HG03432 (cell line): ENCODE results near the gene CACYBP.

Experiments used
- ATAC-seq: cut with Tn5 transposase; IDR thresholded peaks from one replicate; pipeline ENCODE4 v1.9.1; 2021; ENCODE audit warnings: mild to moderate bottlenecking, moderate library complexity; ENCODE audit not compliant: unreplicated experiment

The CACYBP gene

DNA sequence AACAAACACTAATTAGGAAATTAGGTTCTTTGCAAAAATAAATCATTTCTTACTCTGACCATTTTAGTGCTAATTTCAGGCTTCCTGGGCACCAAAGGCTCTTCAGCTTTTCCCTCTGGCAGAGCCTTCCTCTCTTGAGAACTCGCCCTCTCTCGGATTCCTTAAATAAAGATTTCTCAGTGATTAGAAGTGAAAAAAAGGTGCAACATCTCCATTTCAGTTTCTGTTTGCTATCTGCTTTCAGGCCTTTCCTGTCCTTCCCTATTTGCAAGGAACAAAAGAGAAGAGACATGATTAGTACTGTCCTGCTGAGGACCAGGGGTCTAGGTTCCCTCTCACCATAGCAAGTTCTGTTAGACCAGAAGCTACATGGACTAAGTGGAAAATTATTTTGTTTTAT lies 27.8 kb upstream of the CACYBP start:
- no peak for ATAC-seq

DNA sequence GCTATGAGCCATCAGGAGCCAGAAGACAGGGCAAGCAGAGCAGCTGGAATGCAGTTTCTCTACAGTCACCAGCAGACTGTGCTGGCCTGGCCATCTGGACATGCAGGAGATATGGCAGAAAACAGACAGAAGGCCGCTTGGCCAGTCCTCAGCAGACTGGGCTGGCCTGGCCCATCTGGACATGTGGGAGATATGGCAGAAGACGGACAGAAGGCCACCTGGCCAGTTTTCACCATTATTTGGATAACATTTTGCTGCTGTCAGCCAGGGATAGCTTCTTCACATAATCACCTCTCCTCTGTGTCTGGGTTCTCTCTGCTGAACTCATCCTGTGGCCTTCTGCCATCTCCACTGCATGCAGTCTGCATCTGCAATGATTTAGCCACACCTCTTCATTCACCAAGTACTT lies 25.0 kb upstream of the CACYBP start:
- ATAC-seq: no peak

DNA sequence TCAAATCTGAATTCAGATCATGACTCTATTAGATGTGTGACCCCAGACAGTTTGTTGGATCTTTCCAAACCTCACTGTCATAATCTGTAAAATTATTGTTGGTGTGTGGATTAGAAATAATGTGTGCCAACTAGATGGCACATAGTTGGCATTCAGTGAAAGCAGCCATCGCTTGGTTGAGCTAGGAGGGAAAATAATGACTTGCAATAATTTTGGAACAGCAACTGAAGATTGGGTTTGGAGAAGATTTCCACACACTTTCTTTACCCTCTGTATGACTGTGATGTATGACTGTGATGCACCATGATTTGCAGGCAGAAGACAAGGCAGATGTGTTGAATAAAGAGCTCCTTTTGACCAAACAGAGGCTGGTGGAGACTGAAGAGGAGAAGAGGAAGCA lies 24.0 kb upstream of the CACYBP start:
- ATAC-seq: no peak

DNA sequence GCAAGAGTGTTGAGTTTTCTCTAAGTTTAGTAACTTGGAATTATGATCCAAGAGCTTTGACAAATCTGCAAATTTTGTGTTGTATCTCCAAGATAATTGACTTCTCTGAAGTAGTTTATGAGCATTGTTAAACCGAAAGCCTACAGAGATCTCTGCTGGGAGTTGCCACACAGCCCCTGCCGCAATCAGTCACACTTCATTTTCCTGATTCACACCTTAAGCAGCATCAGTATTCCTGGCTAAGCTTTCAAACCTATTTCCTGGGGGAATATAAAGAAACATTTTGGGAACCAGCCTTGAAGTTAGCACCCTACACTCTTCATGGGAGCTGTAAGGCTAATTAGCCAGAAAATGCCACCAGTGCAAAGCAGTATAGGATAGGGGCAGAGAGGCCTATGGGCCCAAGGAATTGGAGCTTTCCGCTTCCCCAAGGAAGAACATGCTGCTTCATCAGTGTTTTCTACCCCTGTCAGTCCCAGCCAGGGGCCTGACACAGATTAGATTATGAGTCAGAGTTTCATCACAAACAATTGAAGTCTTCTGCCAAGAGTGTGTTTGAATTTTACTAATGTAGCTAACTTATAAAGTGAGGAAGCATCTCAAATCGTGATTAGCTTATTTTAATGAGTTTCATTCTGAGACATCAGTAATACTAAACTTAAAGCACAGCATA lies 23.2 kb upstream of the CACYBP start:
- no peak for ATAC-seq

DNA sequence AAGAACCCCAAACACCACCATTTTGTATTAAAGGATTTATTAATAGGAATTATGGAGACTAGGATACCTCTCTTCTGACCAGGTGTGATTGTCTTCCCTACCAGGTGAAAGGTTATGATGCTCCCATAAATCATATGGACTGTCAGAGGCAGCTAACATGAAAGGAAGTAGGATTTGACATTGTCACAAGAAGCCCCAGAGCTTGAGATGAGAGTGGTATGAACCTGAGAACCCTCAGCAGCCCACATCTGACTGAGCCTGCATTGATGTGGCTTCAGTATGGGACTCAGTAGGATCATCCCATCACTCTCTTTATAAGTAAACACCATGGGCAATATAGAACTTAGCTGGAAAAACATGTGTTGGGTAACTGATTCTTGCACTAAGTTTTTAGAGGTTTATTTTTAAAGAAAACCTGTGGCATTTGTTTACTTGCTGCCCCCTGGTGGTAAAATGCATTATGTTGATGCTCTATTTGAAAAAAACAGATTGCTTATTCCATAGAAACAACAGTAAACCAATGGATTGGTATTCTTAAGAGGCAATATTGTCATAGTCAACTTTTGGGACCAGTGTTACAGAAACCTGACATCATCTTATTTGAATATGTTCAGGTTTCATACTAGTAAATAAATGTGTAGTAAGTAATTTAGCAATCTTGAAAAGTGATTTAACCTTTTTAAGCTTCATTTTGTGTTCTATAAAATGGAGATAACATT lies 16.6 kb upstream of the CACYBP start:
- ATAC-seq: no peak

DNA sequence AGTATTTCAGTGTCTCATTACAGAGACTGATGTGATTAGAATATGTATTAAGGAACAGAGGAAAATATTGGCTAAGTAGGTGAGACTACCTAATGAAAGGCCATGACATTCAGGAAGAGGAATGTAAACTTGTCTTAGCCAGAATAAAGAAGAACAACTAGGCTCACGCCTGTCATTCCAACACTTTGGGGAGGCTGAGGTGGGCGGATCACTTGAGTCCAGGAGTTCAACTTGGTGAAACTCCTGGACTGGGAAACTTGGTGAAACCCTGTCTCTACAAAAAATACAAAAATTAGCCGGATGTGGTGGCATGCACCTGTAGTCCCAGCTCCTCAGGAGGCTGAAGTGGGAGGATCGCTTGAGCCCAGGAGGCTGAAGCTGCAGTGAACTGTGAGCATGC lies 14.8 kb upstream of the CACYBP start:
- no peak for ATAC-seq

DNA sequence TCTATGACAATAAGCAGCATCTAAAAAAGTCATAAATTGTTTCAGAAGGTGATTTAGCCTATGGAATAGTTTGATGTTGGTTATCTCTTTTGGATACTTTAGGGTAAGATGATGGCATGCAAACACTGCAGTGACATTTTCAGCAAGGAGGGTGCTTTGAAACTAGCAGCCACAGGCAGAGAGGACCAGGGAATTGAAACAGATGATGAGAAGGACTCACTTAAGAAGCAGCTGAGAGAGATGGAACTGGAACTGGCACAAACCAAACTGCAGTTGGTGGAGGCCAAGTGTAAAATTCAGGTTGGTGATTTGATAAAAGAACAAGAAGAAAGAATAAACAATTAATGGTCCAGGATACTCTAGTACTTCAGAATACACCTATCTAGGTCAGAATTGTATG lies 11.2 kb upstream of the CACYBP start:
- no peak for ATAC-seq

DNA sequence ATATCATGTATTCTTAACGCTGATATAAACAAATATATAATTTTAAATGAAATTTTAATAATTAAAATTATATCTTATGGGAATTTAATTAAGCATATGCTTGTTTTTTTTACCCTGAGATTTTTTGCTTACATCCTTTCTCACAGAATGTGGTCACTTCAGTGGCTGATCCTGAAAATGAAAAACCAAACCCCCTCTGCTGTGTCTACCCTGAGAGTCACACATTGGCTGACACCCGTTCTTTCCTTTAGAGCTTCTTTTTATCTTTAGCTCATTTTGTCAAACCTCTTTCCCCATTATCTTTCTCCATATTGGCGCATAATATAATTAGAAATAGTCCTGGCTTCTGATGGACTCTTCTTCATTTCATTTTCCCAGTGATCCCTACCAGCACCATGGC lies 10.8 kb upstream of the CACYBP start:
- ATAC-seq: peak; percentile 68

DNA sequence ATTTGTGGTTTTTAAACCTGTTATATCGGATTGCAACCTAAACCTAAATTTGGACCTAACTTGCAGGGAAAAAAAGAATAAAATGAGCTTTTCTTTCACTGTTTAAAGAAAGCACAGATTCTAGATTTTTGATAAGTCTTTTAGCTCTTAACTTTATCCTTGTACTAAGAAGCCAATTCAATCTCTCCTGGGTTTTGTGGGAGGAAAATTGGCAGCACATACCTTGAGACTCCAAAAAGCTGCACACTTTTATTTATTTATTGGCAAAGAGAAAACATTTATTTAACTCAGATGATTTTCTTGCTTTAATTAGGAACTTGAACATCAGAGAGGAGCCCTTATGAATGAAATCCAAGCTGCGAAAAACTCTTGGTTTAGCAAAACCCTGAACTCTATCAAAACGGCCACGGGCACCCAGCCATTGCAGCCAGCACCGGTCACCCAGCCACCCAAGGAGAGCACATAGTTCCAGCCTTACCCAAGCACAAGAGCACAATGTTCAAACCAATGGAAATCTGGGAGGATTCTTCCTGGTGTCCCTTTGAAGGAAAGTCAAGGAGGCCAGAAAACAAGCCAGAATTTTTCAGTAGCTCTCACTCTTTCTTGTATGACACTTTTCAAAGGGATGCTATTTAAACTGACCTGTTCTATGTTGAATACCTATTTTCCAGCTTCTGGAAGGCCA lies 10.1 kb upstream of the CACYBP start:
- no peak for ATAC-seq

DNA sequence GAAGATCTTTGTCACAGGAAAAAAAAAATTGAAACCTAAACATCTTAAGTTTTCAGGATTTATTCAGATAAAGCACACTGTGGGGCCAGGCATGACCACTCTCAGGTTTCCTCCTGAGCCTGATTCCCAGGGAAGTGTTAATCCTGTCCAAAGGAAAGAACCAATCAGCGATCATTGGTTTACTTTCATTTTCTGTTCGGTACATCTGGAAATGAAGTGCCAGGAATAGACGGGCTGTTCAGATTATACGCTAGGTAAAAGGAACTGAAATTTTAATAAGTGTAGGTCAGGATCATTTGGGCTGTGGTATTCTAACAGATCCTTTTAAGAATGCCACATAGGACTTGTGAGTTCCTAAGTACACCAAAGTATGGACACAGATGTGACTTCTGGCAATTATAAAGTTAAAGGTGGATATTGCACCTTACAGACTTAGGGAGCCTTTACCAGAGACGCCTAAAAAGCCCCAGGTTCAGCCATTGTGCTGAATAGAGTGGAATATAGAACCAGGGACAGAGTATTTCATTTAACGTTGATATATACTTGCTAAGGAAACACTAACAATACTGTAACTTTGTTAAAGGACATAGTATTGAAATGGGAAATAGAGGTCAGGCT lies 9.3 kb upstream of the CACYBP start:
- peak; percentile 53 for ATAC-seq

DNA sequence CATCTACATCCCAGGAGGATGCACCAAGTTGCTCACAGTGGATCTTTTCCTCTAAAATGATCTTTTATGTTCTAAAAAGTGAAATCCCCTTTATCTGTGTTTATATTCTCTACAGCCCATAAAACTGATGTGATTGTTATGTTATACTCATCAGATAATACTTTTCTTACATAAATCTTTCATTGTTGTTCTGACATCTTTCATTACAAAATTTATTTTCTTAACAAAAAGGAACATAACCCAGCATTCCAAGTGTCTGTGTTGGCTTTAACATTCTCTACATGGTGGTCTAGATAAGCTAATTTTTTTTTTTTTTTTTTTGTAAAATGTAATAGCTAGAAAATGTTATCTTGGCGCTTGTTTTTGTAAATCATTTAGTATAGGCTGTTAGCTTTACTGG lies 8.3 kb upstream of the CACYBP start:
- no peak for ATAC-seq

DNA sequence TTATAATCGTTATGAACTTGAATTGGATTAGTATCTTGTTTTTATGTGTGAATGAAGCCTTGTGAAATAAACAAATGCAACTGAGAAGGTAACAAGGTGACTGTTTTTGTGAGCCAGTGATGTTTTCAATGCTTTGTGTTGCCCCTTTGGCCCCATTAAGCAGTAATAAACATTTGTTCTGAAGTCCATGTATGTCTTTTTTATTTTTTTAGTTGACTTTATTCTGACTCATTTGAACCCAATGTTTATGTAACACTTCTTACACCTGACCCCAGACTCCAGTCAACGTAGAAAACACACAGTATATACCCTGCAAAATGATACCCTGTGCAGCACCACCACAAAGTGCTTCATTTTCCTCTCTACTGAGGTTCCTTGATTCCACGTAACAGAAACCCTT lies 4.6 kb upstream of the CACYBP start:
- no peak for ATAC-seq

DNA sequence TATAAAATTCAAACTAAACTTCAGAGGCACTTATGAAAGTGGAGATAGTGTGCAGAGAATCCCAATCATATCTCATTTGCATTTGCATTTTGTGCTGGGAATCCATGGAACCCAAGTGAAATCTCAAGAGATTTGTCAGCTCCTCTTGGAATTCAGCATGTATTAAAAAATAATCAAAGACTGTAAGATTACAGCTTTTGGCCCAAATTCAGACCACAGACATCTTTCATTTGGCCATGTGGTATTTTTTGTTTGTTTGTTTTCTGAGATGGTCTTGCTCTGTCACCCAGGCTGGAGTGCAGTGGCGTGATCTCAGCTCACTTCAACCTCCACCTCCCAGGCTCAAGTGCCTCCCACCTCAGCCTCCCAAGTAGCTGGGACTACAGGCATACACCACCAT lies 3.8 kb upstream of the CACYBP start:
- ATAC-seq: no peak

DNA sequence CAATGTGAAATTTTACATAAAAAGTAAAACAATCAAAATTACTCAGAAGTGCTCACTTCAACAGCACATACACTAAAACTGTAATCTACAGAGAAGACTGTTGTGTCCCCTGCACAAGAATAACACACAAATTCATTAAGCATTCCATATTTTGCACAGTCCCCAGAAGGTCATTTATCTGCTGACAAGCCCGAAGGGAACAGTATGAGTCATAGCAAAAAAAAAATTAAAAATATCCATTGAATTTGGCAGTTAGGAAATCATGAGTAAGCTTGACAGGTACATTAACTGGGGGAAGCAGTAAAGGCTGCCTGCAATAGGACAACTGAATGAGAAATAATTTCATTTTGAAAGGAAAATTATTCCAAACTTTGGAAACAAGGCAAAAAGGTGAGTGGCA lies 3.3 kb upstream of the CACYBP start:
- no peak for ATAC-seq

DNA sequence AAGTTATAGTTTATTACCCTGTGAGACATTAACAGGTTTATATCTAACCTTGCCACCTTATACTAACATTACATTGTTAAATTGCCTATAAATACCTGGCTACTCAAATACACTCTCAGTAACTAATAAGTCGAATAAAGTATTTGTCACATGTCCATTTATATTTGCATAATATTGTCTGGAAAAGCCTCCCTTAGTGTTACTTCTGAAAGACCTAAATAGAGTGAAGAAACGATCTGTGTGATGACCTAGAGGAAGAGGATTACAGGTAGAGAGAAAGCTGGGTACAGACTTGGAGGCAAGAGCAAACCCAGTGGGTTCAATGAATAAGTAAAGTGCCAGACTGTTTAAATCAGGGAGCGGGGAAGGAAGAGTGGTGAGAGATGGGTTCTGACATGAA lies 2.7 kb upstream of the CACYBP start:
- ATAC-seq: no peak

DNA sequence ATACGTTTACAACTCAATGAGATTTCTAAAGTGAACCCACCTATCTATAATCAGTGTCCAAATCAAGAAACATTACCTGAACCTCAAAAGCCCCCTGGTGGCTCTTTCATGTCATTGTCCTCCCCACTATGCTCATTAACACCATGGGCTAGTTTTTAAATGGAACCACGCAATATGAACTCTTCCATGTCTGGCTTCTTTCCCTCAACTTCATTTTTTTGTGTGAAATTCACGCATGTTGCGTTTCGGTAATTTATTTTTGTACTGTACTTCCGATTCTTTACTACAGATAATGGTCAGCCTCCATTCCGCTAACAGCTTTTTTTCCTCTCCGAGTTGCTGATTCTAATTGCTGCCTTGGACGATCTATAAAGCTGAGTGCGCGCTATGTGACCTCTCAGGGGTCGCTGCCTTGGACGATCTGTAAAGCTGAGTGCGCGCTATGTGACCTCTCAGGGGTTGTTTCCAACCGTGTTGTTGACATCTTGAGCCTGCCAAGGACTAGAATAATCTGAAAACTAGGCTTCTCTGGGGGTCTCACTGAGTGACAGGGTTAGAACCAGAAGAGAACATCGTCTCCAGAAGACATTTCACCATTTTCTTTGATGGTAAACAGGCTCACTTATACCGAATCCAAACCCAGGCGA lies 1.1 kb upstream of the CACYBP start:
- ATAC-seq: peak; percentile 0

DNA sequence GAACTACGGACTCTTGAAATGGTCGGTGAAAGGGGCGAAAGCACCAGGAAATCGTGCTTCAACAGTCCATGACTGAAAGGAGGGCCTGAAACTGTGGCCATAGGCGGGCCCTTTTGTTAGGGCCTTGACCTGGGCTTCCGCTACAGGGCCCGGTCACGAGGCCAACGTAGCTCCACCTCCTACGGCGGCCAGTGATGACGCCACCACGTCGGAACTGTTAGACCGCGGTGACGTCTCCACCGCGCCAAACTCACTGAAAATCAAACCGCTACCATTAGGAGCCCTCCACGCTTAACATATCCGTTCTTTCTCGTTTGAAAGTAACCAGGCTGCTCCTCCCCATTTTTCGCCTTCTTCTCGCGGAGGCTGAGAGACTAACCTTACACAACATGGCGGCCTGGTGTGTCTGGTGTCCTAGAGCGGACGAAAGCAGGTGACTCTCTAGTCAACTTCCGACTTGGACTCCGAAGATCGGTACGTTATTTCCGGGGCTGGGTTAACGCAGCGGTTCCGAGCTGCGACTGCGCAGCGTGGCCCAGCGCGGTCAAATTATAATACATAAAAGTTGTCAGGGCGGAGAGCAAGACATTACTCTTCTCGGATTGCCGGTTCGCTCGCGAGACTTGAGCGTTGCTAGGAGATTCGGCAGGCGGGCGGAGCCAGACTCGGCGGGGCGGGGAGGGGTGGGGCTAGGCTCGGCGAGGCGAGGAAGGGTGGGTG lies 371 bp upstream of the CACYBP start:
- peak; percentile 81 for ATAC-seq

DNA sequence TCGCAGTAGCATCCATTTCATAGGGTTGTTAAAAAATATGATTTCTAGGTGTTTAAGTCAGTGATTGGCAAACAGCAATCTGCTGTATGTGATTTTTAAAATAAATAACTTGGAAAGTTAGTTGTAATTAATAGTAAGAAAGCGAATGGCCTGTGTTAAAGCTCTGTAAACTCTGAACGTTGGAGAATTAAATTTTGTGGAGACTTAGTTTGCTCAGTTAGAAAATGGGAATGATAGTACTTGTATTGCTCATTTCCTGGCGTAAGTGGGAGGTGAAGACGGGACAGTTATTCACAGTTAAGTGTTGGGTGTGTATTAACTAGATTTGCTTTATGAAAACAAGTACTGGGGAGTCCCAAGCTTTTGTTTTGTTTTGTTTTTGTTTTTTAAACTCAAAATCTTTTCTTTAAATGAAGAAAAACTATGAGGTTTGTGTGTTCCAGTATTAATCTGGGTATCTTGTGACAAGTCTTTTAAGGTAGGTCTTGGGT lies 995 bp downstream of the CACYBP start:
- ATAC-seq: no peak

DNA sequence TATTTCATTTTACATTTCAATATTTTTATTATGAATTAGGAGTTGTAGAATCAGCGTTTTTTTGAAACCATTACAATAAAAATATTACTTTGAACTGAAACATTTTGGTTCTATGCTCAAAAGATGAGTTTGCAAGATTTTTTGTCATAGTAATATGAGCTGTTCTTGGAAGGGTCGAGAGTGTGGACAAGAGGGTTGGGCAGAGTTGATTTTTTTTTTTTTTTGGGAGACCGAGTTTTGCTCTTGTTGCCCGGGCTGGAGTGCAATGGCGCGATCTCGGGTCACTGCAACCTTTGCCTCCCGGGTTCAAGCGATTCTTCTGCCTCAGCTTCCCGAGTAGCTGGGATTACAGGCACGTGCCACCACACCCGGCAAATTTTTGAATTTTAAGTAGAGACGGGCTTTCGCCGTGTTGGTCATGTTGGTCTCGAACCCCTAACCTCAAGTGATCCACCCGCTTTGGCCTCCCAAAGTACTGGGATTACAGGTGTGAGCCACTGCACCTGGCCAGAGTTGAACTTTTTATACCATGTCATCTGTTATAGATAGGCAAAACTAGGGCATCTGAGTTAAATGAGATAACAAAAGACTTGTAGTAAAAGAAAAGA lies 3.3 kb downstream of the CACYBP start:
- no peak for ATAC-seq

DNA sequence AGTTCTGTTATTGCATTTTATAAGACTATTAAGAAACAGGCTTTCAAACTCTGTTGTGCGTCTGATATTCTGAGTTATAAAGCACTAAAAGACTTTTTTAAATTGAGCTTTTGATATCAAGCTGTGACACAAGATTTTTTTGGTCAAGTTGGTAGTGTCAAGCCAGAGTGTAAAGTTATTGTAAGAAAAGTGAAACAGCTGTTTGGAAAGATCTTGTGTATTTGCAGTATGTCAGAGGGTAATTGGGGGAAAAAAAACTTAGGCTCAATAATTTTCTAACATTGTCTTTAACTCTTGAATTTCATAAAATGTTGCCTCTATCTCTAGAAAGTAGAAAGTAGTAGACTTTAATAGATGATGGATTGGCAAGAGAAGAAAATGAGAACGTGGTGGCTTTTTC lies 3.8 kb downstream of the CACYBP start:
- ATAC-seq: no peak
